ENCODE results near the gene AKT1S1.

DNA sequence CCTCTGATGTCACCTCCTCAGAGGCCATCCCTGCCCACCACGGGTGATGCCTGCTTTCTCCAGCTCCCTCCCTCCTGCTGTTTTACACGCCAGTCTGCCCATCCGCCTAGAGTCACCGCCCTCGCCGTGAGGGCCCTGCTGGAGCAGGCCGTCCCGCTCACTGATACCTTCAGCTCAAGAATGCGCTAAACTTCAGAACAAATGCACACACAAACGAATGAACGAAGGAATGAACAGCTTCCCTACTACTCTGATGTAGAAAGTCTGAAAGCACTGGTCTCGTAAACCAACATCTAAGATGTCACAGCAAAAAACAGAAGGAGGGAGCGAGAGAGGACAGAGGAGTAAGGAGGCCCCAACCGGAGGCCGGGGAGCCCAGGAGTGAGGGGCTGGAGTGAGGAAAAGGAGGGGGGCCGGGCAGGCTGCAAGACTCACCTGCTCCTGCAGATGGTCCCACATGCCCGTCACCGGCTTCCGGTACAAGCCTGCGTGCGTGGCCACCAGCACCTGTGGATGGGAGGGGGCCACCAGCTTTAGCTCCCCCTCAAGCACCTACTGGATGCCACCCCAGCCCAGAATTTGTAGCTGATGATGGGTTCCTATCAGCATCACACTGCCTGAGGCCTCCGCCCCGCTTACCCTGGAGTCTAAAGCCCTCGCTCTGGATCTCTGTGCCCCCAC lies 13.8 kb downstream of the AKT1S1 start:
- TF ChIP-seq, protein P1, sequence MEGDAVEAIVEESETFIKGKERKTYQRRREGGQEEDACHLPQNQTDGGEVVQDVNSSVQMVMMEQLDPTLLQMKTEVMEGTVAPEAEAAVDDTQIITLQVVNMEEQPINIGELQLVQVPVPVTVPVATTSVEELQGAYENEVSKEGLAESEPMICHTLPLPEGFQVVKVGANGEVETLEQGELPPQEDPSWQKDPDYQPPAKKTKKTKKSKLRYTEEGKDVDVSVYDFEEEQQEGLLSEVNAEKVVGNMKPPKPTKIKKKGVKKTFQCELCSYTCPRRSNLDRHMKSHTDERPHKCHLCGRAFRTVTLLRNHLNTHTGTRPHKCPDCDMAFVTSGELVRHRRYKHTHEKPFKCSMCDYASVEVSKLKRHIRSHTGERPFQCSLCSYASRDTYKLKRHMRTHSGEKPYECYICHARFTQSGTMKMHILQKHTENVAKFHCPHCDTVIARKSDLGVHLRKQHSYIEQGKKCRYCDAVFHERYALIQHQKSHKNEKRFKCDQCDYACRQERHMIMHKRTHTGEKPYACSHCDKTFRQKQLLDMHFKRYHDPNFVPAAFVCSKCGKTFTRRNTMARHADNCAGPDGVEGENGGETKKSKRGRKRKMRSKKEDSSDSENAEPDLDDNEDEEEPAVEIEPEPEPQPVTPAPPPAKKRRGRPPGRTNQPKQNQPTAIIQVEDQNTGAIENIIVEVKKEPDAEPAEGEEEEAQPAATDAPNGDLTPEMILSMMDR (IDR thresholded peaks at IDR 0.05): no peak
- TF ChIP-seq POLR2A (IDR thresholded peaks at IDR 0.05): no peak
